Raji (cell line): ENCODE results near the gene RHOU.

ENCODE experiments used
- POLR2A ChIP-seq: IDR thresholded peaks from 2 replicates; pipeline ENCODE4 v1.6.1; 2011; ENCODE audit warnings: low read depth, low read length, control low read depth; ENCODE audit not compliant: insufficient read depth

The RHOU gene

DNA sequence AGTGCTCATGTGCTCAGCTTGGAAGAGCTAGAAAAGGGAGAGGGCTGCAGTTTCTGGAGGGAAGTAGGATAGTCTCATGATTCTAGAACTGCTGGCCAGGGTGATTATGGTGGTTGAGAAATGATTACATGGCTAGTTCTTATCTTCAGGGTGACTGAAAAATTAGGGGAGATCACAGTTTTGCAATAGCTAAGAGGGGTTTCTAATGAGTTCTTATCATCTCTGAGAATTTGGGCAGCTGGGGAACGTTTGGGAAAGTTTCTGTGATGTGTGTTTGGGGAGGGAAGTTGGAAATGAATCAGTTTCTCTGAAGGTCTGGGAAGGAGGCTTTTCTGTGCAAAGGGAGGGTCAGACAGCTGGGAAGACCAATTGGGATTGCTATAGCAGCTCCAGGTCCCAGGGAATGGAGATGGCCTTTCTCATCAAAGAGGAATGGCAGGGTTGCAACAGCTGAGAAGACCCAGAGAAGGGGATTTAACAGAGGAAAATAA, 7.6 kb upstream of the RHOU start:
- no peak for TF ChIP-seq POLR2A

GRCh38 chr1:228732426-228732825, 2.9 kb upstream of the RHOU start:
- no peak for TF ChIP-seq POLR2A

DNA sequence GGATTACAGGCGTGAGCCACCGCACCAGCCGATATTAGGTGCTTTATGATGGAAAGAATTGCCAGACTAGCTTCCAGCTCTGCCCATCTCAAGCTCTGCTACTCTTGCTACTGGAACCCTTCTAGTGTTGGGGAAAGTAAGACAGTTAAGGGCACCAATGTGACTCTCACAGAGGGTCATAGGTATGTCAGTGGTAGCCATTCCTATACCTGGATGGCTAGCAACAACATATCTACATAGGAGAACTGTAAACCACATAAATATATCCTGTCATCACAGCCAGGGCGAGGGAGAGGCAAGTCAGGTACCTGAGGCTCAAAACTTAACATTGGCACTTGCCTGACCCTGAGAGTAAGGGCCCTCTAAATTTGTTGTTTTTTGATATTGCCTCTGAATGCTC, 1.7 kb upstream of the RHOU start:
- TF ChIP-seq POLR2A: no peak

- no peak for TF ChIP-seq POLR2A
Observed at GRCh38 chr1:228735871-228736586, 750 bp downstream of the RHOU start.

DNA sequence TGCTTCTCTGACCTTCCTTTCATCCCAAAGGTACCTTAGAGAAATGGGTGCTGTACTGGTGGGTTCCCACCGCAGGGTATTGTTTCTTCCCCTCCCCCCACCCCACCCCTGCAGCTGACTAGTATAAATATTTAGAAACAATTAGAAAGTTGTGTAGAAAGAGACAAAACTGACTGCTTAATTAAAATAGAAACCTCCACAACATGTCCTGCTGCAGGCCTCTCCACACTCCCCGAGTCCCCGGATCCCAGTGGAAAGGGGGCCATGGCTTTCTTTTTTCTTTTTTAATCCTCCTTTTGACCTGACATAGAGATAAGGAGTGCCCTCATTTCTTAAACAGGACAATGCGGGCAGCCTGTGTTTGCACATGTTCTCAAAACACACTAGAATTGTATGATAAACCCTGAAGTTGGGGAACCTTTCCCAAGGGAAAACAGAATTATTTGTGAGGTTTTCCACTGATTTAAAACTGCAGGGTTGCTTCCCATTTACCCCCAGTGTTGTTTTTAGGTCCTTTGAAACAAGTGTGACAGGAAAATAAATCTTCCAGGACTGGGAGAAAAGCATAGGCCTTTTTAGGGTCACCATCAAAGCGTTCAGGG, 1.7 kb downstream of the RHOU start:
- no peak for TF ChIP-seq POLR2A

- TF ChIP-seq POLR2A: no peak
Observed at GRCh38 chr1:228737601-228738041, 2.3 kb downstream of the RHOU start.

DNA sequence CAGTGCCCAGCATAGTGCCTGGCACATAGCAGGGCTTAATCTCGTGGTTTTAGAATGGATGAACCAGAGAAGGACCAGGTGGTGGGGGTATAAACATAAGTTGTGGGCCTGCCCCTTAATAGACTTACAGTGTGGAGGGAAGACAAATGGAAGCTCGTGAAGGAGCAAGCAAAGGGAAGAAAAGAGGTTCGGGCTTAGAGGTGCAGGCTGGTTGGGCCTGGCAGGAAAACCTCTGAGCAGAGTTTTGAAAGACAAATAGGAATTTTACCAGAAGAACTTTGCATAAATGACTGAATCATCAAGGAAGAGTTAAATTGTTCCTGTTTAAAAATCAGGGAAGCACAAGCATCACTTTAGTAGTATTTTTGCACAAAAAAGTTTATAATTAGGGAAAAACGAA, 4.5 kb downstream of the RHOU start:
- no peak for TF ChIP-seq POLR2A

DNA sequence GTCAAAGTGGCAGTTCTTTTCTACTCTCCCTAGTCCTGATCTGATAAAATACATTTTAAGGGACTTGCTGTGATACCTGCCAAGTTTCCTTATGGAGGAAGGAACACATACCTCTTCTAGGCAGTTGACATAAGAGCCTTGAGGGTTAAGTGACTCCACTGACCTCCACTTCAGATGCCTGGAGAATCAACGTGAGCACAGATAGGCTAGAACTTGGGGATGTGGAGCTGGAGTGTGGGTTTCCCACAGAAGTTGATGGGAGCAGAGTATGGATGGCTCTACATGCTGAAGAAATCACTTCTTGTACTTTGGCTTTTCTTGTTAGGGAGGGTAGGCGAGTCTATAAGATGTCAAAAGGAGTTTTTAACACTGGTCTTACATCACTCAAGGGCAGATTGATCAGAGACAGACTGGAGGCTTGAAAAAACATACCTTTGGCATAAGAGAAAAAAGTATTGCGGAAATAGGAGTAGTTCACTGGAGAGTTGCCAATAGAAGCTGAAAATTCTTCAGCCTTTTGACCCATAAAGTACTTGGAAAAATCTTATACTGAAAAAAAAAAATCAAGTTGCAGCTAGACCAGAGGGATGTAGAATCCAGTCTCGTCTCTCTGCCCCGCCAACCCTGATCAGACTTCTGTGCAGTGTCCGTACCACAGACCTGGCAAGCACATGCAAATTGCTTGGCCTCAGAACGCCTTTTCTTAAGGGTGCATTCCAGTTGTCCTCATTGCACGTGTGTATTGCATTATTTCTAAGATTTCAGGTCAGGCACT, 5.5 kb downstream of the RHOU start:
- no peak for TF ChIP-seq POLR2A

DNA sequence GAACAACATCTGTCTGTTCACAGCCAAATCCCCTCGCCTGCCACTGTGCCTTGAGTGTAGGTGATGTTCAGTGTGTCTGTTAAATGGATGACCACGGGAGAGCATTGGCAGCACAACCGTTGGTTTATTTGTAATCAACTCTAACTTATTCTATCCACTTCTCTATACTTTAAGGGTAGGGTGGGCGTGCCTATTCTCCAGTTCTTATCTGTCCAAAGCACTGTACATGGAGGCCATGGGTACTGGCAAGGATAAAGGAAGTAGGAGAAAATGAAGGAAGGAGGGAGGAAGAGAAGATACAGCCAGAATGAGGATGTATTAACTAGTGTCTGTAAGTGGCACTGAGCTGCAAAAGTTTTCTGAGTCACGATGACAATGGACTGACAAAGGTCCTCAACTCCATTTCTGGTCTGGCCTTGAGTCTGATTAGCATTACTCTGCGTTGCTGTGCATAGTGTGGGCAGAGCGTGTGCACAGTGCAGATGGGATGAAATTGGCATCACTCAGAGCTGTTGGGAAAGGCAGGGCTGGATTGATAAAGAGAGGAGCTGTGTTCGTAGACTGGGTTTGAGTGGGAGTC, 7.1 kb downstream of the RHOU start:
- TF ChIP-seq POLR2A: no peak

GRCh38 chr1:228743405-228743804, 8.1 kb downstream of the RHOU start:
- no peak for TF ChIP-seq POLR2A

DNA sequence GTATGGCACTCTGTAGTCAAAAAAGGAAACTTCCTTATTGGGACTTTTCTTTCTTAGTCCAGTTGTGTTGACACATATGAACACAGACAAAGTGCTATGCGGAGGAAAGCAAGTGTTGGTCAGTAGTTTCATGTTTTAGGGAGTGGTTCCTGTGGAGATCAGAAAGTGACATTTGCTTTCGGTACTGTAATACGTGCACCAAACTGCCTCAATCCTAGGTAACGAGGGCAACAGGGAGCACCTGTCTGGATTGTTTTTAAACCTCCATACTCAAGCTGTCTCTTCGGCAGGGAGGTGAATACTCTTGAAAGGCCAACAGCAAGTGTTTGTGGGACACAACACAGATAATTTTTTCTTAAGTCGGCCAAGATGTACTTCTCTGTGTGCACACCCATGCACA, 9.1 kb downstream of the RHOU start:
- TF ChIP-seq POLR2A: no peak

DNA sequence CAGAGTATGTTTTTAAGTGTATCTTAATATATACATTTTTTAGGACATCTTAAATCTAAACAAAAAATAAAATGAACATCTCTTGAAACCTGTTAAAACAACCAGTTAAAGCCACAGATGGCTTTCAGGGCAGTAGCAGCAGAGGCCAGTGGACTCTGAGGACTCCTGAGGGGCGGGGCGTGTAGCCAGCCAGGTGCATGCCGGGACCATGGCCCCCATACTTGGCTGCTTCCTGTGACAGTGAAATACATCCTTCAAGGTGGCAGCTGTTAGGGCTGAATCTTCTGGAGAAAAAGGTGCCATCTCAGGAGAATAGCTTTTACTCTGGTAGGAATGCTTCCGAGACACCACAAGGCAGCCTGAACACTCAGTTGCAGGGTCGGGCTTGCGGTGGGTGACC, 9.6 kb downstream of the RHOU start:
- TF ChIP-seq POLR2A: no peak

DNA sequence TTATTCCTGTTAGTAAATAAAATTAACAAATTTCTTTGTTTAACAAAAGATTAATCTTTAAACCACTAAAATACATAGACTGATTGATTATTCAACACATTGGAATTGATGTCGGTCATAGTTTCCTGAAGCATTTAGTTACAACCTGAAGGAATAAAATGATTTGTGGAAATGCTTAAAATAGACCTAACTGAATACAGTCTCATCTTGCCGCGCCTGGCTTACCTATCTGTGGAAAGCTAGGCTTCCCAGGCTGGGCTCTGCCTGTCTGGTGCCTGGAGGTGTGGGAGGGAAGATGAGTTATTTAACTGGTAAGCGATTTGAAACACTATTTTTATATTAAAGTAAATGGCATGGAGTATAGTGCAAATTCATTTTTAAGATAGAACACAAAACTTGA, 10.2 kb downstream of the RHOU start:
- no peak for TF ChIP-seq POLR2A

DNA sequence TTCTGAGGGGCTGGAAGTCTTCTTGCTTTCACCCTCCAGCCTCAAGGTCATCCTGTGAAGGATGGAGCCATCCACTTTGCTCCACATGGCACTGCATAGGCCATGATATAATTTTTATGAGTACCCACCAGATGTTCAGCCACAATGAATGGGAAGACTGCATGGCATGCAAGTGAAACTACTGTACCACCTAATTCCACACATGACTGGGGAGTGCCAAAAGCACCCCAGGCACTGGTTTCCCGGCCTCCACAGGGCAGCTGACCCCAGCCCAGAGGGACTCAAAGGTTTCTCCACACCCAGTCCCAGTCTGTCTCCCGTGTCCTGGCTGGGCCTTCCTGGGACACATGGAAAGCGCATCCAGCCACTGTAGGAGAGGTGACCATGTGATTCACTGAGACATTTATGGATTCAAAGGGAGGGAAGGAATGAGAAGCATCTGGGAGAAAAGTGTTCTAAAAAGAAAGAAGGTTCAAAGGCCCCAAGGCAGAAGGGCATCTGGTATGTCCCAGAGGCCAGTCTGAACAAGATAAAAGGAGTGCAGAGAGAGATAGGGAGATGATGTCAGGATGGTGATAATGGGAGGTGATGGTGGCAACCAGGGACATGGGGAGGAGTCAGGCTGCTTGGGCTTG, 12.1 kb downstream of the RHOU start:
- no peak for TF ChIP-seq POLR2A

DNA sequence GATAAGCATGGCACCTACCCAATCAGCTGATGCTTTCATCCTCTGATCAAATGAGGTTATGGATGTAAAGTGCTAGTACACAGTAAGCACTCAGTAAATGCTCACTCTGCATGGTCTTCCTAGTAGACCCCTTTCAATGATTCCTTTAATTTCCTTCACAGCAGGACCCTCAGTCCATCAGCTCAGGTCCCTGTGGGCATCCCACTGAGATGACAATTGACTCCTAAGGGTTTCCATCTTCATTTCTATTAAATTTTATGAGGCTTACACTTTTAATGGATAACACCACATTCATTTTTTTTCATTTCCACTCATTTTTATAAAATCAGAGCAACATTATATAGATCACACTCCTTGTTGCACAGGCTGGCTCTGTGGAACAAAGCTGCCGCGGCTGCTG, 12.8 kb downstream of the RHOU start:
- TF ChIP-seq POLR2A: no peak
